Loucy (cell line): ENCODE data around the gene FAM162A.

Source experiments
- H2AFZ ChIP-seq: fragments of 200-600 bp; sonication (generic); 2 replicates; pipeline ENCODE4 v1.6.0; 2016; ENCODE audit warnings: antibody characterized with exemption, mild to moderate bottlenecking, low read length, moderate library complexity
- H3F3A ChIP-seq: fragments of 200-600 bp; 2 replicates; pipeline ENCODE4 v1.6.0; 2016; ENCODE audit warnings: antibody characterized with exemption, low read depth, mild to moderate bottlenecking
- H3K27me3 ChIP-seq: fragments of 200-600 bp; sonication (generic); 2 replicates; pipeline ENCODE4 v1.6.1; 2014; ENCODE audit warnings: low read length, mild to moderate bottlenecking; ENCODE audit not compliant: insufficient read depth, poor library complexity, severe bottlenecking
- H3K36me3 ChIP-seq: fragments of 200-600 bp; sonication (generic); 2 replicates; pipeline ENCODE4 v1.6.1; 2016; ENCODE audit warnings: low read length; ENCODE audit not compliant: insufficient read depth
- H3K4me1 ChIP-seq: fragments of 200-600 bp; sonication (generic); 2 replicates; pipeline ENCODE4 v1.5.1; 2014; ENCODE audit warnings: low read length, mild to moderate bottlenecking; ENCODE audit not compliant: insufficient read depth, poor library complexity, severe bottlenecking
- H3K4me2 ChIP-seq: fragments of 200-600 bp; sonication (generic); 2 replicates; pipeline ENCODE4 v1.6.0; 2014; ENCODE audit warnings: antibody characterized with exemption, low read length, low read depth, mild to moderate bottlenecking; ENCODE audit not compliant: poor library complexity, severe bottlenecking
- H3K4me3 ChIP-seq: fragments of 200-600 bp; sonication (generic); 2 replicates; pipeline ENCODE4 v1.5.1; 2014; ENCODE audit warnings: low read length, mild to moderate bottlenecking, mixed read lengths; ENCODE audit not compliant: poor library complexity, severe bottlenecking
- H3K79me2 ChIP-seq: fragments of 200-600 bp; sonication (generic); 2 replicates; pipeline ENCODE4 v1.6.1; 2014; ENCODE audit warnings: low read length; ENCODE audit not compliant: insufficient read depth
- H3K9ac ChIP-seq: fragments of 200-600 bp; sonication (generic); 2 replicates; pipeline ENCODE4 v1.6.0; 2014; ENCODE audit warnings: mild to moderate bottlenecking, low read depth, low read length, moderate library complexity; ENCODE audit not compliant: poor library complexity, severe bottlenecking
- H3K9me2 ChIP-seq: fragments of 200-600 bp; sonication (generic); replicated peaks from 2 replicates; pipeline ENCODE4 v1.6.1; 2016; ENCODE audit warnings: low read depth, low read length, mixed read lengths
- H3K9me3 ChIP-seq: fragments of 200-600 bp; sonication (generic); 2 replicates; pipeline ENCODE4 v1.6.1; 2014; ENCODE audit warnings: mild to moderate bottlenecking, antibody characterized with exemption, low read length, low read depth; ENCODE audit not compliant: insufficient read depth
- H4K20me1 ChIP-seq: fragments of 200-600 bp; sonication (generic); 2 replicates; pipeline ENCODE4 v1.6.0; 2014; ENCODE audit warnings: antibody characterized with exemption, low read length, mild to moderate bottlenecking; ENCODE audit not compliant: insufficient read depth, poor library complexity, severe bottlenecking
- EZH2phosphoT487 ChIP-seq: fragments of 200-600 bp; IDR thresholded peaks from 2 replicates; pipeline ENCODE4 v1.6.1; 2018; ENCODE audit warnings: antibody characterized with exemption, mild to moderate bottlenecking, moderate library complexity, borderline replicate concordance
- TF ChIP-seq, protein P1 (sequence below): fragments of 200-600 bp; sonication (generic); conservative IDR thresholded peaks from 2 replicates; pipeline ENCODE4 v1.5.1; 2014; ENCODE audit warnings: mild to moderate bottlenecking, antibody characterized with exemption, low read length

FAM162A gene

DNA sequence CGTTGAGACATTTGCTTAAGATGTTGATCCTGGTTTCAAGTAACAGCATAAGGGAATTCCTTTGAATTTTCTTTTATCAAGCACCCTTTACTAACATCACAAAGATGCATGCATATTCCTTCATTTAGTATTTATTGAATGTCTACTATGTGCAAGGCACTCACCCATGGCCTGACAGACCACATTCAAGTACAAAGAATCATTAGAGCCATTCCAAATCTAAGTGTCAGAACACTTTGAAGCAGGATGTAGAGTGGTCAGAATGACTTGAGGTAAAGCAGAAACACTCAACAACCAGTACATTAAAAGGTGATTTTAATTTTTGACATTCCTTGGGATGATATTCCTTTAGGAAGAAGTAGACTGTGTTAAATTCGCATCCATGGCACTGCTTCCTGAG lies 37.9 kb downstream of the FAM162A start:
- Histone ChIP-seq H3K4me2 (no peak overlapping the region), H3F3A (peaks cover 4% of the 10 kb centered on the region; the same call in 1 of the 2 replicates), H3K27me3 (no peaks in the 10 kb centered on the region), H3K36me3 (peaks cover 24% of the 10 kb centered on the region; the same call in 1 of the 2 replicates), H2AFZ (no peak overlapping the region), H3K4me1 (peaks cover 7% of the 10 kb centered on the region), H3K4me3 (no peak overlapping the region), H4K20me1 (no peaks in the 10 kb centered on the region), H3K9me3 (no peaks in the 10 kb centered on the region), H3K9me2 (no peaks in the 10 kb centered on the region), H3K79me2 (peaks cover 8% of the 10 kb centered on the region), H3K9ac (no peak overlapping the region)
- TF ChIP-seq, protein P1, sequence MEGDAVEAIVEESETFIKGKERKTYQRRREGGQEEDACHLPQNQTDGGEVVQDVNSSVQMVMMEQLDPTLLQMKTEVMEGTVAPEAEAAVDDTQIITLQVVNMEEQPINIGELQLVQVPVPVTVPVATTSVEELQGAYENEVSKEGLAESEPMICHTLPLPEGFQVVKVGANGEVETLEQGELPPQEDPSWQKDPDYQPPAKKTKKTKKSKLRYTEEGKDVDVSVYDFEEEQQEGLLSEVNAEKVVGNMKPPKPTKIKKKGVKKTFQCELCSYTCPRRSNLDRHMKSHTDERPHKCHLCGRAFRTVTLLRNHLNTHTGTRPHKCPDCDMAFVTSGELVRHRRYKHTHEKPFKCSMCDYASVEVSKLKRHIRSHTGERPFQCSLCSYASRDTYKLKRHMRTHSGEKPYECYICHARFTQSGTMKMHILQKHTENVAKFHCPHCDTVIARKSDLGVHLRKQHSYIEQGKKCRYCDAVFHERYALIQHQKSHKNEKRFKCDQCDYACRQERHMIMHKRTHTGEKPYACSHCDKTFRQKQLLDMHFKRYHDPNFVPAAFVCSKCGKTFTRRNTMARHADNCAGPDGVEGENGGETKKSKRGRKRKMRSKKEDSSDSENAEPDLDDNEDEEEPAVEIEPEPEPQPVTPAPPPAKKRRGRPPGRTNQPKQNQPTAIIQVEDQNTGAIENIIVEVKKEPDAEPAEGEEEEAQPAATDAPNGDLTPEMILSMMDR = no peak
- TF ChIP-seq EZH2phosphoT487 = no peak

DNA sequence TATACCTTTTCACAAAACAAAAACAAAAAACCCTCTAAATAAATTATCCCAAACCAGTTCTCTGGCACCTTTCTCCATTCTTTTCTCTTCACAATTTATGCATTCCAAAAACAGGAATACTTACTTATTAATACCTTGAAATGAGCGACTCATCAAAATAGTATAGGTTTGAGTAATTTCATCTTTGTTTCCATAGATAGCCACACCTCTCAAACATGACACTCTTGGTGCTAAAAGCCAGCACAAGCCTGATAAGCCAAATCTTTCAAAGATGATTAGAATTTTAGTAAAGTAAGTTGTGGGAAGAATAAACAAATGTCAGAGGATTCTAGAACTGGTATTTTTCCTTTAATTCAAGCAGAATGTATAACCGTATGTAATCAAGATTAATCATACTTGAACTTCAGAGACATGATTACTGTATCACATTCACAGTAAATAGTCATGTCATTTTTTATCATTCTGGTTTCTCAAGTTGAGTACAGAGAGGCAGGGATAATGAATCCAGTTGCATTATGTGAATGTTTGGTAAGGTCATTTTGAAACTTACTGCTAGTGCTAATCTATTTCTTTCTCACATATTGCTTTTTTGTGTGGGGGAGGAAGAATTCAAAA lies 44.0 kb downstream of the FAM162A start:
- H3F3A ChIP-seq = no peaks in the 10 kb centered on the region
- H3K9me2 ChIP-seq = no peaks in the 10 kb centered on the region
- no peak overlapping the region for H3K9ac ChIP-seq
- H3K4me2 ChIP-seq = no peak overlapping the region
- H3K9me3 ChIP-seq = no peaks in the 10 kb centered on the region
- peaks cover 50% of the 10 kb centered on the region; the same call in 1 of the 2 replicates for H3K36me3 ChIP-seq
- no peaks in the 10 kb centered on the region for H3K4me1 ChIP-seq
- H4K20me1 ChIP-seq = no peaks in the 10 kb centered on the region
- no peak overlapping the region for H3K4me3 ChIP-seq
- no peaks in the 10 kb centered on the region for H3K79me2 ChIP-seq
- H3K27me3 ChIP-seq = no peaks in the 10 kb centered on the region
- TF ChIP-seq EZH2phosphoT487 = no peak
- TF ChIP-seq, protein P1 = no peak
- H2AFZ ChIP-seq = no peak overlapping the region

DNA sequence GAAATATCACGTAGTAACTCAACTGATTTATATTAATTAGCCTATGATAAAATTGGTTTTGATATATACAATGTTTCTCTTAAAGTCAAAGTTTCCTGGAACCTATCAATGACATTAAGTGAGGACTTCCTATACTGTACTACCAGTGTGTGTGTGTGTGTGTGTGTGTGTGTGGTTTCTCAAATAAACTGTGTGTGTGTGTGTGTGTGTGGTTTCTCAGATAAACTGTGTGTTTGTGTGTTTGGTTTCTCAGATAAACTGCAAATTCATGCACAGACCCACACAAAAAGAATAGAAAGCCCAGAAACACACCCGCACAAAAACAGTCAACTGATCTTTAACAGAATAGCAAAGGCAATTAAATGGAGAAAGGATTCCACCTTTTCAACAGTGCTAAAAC lies 46.4 kb downstream of the FAM162A start:
- H3K79me2 ChIP-seq = no peaks in the 10 kb centered on the region
- H2AFZ ChIP-seq = no peak overlapping the region
- no peaks in the 10 kb centered on the region for H3K27me3 ChIP-seq
- H3F3A ChIP-seq = no peaks in the 10 kb centered on the region
- H3K4me1 ChIP-seq = no peaks in the 10 kb centered on the region
- H3K4me2 ChIP-seq = no peak overlapping the region
- H3K36me3 ChIP-seq = peaks cover 59% of the 10 kb centered on the region; the same call in 1 of the 2 replicates
- no peak overlapping the region for H3K4me3 ChIP-seq
- TF ChIP-seq EZH2phosphoT487 = no peak
- TF ChIP-seq, protein P1 = no peak
- H4K20me1 ChIP-seq = no peaks in the 10 kb centered on the region
- no peak overlapping the region for H3K9ac ChIP-seq
- no peaks in the 10 kb centered on the region for H3K9me2 ChIP-seq
- no peaks in the 10 kb centered on the region for H3K9me3 ChIP-seq
